Colon (tissue), 2 donors: Measurements from ENCODE around the gene STRBP.
"Not testable (repeated sequence)": the region's sequence is repeated elsewhere in the genome, so short reads cannot be mapped to it uniquely, and the experiment has no call there.

Experiments used
- FAIRE-seq: peaks from 2 replicates; lab custom pipeline; 2012; peaks lifted over from hg19 to GRCh38; lab: Jason Lieb, UNC
- donor health status: control.
- donor health status: control.

The STRBP gene

DNA sequence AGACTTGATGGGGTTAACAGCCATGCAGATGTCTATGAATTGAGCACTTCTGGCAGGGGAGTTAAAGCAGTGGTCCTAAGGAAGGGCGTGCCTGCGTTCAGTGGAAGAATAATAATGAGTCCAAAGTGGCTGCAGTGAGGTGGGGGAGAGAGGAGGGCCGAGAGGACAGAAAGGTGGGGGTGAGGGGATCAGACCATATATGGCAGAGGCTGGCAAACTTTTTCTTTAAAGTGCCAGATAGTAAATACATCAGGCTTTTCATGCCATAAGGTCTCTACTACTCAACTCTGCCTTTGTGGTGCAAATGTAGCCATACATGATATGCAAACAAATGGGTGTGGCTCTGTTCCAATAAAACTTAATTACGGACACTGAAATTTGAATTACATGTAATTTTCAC is 77.1 kb downstream of the STRBP start:
- no peak for FAIRE-seq

DNA sequence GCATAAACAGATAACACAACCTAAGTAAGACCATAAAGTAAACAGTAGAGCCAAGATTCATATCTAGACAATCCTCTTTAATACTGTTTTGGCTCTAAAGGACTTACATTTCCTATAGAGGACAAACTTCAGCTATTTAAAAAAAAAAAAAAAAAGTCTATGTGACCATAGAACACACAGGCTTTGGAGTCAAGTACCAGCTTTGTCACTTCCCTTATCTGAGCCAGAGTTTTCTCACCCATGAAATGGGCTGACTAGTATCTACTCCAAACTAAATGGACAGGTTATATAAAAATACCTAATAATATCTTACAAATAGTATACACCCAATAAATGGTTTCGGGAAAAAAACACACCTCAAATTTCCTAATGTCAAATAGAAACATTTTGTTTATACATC is 81.3 kb downstream of the STRBP start:
- FAIRE-seq, result no peak

DNA sequence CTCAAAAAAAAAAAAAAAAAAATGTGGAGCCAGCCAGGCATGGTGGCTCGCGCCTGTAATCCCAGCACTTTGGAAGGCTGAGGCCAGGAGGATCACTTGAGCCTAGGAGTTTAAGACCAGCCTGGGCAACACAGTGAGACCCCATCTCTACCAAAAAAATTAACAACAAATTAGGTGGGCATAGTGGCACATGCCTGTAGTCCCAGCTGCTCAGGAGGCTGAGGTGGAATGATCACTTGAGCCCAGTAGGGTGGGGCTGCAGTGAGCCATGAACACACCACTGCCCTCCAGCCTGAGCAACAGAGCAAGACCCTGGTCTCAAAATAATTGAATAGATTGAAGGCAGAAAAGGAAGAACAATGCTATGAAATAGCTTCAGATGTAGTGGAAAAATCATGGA is 82.4 kb downstream of the STRBP start:
- FAIRE-seq, result not testable (repeated sequence)

DNA sequence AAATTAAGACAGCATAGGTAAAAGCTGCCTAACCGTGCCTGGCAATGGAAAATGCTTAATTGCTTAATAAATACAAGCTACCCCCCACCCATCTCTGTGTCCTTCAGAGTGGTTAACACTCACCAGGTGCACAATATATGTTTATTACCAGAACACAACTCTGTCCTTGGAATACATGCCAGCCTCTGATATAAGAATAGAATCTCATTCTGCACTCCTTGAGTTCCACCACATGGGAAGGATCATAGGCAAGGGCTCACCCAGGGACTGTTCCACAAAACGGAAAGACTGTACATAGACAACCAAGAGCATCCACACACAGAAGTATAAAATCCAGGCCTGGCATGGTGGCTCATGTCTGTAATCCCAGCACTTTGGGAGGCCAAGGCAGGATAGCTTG is 91.4 kb downstream of the STRBP start:
- FAIRE-seq, result no peak

GRCh38 chr9:123175854-123176629 is 92.3 kb downstream of the STRBP start:
- FAIRE-seq, result no peak

DNA sequence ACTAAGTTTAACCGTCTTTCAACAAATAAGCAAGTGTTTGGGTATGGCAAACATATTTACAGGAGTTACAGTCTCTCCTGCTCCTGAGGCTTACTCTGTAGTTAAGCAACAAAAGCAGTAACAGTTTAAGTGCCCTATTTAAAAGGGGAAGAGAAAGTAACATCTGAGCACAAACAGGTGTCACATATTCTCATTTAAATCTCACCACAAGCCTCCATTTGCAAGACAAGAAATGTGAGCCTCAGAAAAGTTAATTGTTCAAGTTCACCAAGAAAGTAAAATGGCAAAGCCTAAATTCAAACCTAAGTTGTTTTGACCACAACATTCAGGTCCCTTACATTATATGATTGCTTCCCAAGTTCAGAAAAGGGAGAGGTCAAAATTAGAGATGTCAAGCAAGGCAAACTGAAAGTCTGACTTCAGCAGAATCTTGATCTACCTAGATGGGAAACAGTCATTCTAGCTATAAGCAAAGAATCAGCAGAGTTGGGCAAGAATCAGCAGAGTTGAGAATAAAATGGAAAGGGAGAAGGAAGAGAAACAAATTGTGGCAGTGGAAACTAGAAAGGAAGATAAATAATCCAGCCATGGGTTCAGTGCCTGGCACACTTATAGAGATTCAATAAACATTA is 93.4 kb downstream of the STRBP start:
- no peak for FAIRE-seq

DNA sequence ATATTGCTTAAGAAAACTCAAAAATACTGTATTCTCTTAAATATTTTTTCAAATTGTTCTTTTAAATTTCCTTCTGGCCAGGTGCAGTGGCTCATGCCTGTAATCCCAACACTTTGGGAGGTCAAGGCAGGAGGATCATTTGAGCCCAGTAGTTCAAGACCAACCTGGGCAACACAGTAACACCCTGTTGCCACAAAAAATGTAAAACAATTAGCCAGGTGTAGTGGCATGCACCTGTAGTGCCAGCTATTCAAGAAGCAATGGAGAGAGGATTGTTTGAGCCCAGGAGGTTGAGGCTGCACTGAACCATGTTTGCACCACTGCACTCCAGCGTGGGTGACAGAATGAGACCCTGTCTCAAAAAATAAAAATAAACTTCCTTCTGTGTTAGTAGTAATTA is 94.3 kb downstream of the STRBP start:
- FAIRE-seq, result no peak

DNA sequence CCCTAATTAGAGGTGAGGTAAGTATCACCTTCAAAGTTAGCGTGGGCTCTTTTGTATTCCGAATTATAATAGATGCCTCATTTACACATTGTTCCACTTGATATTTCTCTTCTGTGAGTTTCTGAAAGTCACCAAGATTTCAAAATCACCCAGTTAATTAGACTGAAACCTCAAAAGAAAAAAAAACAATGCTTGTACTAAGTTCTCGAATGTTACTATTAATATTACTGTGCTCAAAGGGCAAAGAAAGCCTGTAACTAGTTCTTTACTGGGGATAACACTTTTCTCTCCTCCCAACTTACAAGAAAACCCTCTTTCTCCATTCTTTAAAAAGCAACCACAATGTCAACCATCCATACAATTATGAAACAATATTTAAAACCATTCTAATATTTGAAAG is 98.5 kb downstream of the STRBP start:
- no peak for FAIRE-seq

GRCh38 chr9:123168586-123168985 is 99.8 kb downstream of the STRBP start:
- FAIRE-seq, result no peak

GRCh38 chr9:123167474-123167873 is 100.9 kb downstream of the STRBP start:
- FAIRE-seq, result no peak

DNA sequence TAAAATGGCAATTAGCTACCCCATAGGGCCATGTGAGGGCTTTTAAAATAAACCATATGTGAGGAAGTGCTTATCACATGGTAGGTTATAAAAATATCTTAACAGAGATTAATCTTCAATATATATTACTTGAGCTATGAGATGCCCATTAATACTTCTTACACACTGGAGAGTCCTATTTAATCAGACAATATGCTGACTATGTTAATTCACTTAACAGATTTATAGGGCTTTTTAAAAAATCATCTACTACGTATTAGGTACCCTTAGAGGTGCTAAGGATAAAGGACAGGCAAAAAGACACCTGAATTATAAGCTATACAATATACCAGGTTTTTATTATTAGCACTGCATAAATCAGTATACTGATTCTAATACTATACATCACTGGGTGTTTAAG is 102.6 kb downstream of the STRBP start:
- no peak for FAIRE-seq

DNA sequence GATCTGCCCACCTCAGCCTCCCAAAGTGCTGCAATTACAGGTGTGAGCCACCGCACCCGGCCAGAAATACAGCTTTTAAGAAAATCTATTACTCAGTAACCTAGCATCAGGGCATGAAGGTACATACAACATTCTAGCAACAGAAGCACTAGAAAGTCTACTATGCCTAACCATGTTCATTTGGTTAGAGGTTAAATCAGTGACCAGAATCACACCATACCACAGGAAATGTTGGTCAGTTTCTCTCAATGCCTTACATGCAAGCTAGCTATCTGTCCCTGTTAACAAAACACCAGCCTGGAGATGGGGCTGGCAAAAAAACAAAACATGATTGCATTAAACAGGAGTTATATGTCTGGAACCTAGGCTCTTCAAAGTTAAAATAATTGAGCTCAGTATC is 104.1 kb downstream of the STRBP start:
- no peak for FAIRE-seq

- FAIRE-seq, result no peak
These were observed 105.5 kb downstream of the STRBP start for GRCh38 chr9:123162791-123163345.

DNA sequence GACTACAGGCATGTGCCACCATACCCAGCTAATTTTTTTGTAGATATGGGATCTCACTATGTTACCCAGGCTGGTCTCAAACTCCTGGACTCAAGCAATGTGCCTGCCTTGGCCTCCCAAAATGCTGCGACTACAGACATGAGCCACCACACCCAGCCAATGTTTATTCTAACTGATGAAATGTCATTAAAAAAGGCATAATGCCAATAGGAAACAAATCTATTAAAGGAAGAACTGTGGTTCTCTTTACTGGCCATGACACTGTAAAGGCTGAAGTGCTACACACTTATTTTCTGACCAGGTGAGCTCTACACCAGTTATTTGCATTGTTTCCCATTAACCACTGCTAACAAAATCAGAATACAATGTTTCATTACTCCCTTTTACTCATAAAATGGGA is 106.0 kb downstream of the STRBP start:
- FAIRE-seq, result no peak

DNA sequence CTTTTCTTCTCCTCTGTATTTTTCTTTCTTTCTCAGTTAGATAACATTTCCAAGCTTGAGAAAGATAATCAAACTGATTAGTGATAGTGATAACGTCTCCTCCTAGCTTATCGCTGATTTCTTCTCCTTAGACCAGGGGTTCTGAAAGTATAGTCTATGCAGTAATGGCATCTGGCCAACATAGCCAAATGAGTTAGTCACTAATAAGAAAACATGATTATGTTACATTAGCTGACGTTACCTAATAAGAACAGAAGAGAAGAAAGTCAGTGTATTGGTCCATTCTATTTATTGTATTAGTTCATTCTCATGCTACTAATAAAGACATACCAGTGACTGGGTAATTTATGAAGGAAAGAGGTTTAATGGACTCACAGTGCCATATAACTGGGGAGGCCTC is 111.2 kb downstream of the STRBP start:
- no peak for FAIRE-seq

- FAIRE-seq, result no peak
These were observed 117.5 kb downstream of the STRBP start for GRCh38 chr9:123150708-123151503.

DNA sequence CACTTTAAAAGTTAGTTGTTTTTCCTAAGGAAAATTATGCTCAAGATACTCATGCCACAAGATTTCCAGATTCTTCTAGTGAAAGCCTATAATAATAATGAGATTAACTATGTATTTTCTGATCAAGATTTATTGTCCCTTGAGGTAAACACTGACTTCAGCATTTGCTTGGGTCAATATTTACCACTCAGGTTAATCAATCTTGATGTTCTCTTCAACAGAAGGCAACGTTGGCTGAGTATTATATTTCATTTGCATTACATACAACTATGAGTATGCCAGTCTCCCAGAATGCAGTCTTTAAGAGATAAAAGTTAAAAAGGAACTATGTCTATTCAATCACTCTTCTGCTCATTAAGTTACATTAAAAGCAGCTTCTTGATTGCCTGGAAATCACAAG is 119.3 kb downstream of the STRBP start:
- FAIRE-seq, result no peak

- no peak for FAIRE-seq
These were observed 130.2 kb downstream of the STRBP start for GRCh38 chr9:123138163-123138562.

DNA sequence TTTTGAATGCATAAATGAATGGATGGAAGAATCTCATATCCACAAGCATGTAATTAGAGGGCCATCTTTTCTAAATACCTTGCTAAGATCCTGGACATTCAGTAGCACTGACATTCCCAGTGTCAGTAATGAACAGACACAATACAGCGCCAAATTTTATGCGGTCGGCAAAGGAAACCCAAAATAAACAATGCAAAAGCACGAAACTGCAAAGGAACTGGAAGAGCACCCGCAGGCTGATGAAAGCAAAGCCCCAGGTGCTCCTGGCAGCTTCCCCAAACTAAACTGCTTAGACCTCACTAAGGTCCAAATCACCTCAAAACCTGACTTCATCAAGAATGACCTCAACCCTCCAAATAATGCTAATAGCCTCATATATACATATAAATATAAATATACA is 133.0 kb downstream of the STRBP start:
- no peak for FAIRE-seq

DNA sequence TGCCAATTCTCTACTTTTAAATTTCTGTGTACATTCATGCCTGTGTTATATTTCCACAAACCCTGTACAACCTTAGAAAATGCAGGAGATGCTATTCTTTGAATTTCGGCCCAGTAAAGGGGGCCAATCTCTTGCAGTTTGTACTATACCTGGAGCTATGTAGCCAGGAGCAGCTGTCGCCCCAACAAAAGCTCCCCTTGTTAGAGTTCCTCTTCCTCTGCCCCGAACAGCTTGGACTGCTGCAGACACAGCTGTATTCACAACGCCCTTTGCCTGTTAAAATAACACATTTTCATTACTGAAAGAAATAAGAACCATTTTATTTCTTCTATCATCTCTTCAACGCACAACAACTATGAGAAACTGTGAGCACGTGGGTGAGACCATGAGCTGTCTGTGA is 135.7 kb downstream of the STRBP start:
- no peak for FAIRE-seq

DNA sequence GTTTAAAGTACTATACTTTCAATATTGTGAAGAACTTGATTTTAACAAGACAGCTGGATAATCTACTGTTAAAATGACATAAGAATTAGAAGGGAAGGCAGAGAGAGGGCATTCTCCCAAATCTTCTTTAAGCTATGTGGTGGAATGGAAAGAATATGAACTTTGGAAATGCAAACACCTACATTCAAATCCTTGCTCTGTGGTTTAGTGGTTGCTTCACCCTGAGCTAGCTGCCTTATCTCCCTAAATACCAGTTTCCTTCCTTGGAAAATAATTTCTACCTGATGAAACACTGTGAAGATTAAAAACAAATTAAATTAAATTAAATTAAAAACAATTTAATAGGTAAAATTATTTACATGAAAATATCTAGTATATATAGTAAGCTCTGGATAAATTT is 136.4 kb downstream of the STRBP start:
- no peak for FAIRE-seq

- no peak for FAIRE-seq
These were observed 137.1 kb downstream of the STRBP start for GRCh38 chr9:123131258-123131657.

DNA sequence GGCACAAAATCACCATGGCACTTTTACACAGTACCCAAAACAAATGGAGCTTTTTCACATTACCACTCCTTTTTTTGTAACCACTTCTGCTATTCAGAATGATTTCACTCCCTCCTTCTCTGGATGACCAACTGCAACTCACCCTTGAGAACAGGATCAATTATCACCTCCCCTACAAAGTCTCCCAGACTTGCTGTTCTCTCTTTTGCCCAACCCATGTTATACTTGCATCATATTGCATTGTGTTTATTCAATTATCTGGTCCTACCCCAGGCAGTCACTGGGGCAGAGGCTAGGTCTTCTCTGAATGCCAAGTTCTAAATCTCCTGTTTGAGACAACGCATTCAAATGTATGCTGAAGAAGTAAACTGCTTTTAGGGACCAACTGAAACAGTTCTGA is 139.0 kb downstream of the STRBP start:
- no peak for FAIRE-seq
